GM04503 (cell line): ENCODE results near the gene CASK.
"Not testable (repeated sequence)": the region's sequence is repeated elsewhere in the genome, so short reads cannot be mapped to it uniquely, and the experiment has no call there.

Experiments
- DNase-seq: peaks from one replicate; pipeline ENCODE4 v3.0.0-alpha.2; 2012; ENCODE audit warnings: low read depth

CASK gene

DNA sequence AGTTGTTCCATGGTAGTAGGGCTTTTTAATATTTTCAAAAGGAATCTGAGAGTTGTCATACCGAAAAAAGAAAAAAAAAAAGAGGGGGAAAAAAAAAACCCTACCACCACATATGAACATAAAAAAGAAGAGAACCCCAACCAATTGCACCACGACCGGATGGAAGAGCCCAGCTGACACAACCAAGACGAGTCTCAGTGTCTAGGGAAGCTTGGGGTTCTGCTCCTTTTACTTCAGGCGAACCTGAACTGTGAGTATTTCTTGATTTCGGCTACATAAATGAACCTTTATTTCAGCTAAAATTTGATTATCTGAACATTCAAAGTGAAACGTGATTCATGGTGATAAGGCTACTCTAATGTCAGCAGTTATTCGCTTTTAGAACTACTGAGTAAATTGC, 234.5 kb downstream of the CASK start, which contains the start of gene GPR34:
Gene GPR34 (plus strand): TSS at position 139 of the 400 bp plus-strand sequence. CDS start 6,661 bp downstream, outside the sequence.
- no peak for DNase-seq

DNA sequence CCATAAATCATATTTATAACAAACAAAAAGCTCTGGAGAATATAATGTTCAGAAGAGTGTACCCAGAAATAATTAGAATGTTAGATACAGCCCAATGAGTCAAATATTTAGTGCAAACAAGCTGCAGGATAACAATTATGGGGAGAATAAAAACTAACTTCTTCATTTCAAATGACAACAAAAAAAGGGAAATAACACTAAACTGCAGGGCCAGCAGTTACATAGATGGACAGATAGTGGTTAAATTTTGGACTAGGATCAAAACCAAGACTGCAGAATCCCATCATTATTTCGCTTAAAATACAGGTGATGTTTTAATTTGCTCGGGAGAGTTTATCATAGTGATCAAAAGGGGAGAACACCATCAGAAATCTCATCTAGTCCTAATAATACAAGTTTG, 235.2 kb downstream of the CASK start:
- DNase-seq = no peak

DNA sequence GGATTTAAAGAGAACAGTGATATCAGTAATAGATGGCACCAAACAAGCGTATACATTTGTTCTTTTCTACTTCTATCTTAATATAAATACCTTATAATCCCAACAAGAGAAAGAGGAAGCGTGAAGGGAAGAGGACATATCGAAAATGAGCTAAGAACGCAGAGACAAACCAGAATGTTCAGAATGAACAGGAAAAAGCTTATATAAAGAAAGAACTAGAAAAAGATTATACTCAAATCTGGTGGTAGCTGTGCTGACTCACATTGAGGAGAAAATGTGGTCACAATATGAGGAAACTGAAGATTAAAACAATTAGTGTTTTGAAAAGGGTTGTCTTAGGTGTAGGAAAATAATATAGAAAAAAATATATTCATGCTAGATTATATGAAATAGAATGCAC, 236.6 kb downstream of the CASK start:
- DNase-seq = no peak

DNA sequence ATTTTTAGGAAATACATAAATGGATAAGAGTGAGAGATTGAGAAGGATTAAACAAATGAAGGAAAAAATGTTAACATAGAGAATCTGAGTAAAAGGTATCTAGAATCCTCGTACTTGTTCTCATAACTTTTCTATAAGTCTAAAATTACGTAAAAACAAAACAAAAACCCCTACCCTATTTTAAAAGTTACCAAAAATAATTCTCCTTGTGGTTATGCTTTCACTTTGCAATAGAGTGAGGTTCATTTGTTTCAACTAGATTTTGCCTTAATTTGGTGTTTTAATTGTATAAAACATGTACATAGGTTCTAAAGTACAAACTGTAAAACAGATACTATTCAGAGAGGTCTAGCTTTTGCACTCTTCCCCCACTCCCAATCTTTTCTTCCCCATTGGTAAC, 238.4 kb downstream of the CASK start:
- DNase-seq = no peak

DNA sequence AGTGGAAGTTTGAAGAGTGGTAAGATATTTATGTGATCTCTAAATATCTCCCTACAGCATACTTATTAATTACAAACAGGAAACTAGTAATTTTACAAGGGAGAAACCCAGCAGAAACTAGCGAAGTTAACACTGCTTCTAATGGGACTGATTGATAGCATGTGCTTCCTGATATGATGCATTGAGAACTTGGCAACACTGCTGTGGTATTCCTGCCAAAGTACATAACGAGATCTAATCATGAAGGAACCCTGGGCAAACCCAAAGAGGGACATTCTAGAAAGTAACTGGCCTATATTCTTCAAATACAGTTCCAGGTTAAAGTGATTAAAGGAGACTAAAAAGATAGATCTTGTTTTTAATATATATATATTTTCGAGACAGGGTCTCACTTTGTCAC, 239.2 kb downstream of the CASK start:
- DNase-seq = no peak

DNA sequence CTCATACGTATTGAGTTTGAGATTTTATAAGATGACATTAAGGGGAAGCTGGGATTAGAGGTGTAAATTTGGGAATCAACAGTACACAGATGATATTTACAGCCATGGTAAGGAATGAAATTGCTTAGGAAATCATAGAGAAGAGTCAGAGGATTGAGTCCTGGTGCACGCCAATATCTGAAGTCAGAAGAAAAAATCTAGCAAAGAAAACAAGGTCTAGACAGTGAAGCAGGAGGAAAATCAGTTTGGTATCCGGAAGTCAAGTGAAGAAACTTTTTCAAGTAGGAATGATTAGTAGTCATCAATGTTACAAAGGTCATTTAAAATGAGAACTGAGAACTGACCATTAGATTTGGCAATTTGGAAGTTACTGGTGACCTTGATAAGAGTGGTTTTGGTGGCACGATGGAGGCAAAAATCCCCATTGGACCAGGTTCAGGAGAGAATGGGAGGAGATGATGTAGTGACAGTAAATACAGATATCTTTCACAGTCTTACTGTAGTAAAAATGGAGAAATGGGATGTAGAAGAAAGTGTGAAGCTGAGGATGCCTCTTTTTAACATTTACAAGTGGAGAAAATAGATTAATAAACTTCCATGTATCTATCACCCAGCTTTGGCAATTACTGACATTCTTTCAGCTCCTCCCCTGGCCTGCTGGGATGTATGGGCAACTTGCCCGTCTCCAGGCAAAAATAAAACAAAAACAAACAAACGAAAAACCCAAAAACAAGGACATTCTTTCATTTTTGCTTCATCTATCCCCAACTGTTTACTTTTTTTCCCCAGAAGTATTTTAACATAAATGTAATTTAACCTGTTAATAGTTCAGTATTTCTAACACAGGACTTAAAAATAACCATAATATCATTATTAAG, 245.9 kb downstream of the CASK start:
- no peak for DNase-seq

DNA sequence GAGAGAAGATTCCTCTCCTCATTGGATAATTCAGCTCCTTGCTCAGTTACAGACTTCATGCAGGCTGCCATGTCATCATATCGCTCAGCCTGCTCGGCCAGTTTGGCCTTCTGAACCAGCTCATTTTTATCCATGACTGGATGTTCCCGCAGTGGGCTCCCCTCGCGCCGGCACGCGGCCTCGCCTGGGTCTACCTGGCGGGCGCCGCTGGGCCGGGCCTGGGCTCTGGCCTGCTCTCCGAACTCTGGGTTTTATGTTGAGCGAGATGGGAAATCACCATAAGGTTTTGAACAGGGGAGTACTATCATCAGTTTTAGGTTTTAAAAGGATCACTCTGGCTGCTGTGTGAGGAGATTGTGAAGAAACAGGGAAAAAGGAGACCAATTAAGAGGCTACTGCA, 247.0 kb downstream of the CASK start:
- not testable (repeated sequence) for DNase-seq

DNA sequence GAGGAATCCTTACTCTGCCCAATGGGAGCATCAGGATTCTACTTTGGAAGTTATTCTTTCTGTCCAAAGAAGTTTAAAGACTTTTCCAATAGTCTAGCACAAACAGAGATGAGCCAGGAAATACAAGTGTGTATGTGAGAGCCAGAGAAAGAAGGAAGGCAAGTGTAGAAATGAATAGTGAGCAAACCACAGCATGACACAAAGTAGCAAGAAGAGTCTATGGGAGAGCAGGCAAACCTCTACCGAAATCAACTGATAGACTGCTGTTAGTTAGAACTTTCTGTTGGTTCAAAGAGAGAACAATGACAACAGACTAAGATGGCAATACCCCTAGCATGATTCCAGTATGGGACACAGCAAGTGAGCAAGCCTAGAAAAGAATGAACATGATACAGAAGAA, 250.7 kb downstream of the CASK start:
- no peak for DNase-seq

DNA sequence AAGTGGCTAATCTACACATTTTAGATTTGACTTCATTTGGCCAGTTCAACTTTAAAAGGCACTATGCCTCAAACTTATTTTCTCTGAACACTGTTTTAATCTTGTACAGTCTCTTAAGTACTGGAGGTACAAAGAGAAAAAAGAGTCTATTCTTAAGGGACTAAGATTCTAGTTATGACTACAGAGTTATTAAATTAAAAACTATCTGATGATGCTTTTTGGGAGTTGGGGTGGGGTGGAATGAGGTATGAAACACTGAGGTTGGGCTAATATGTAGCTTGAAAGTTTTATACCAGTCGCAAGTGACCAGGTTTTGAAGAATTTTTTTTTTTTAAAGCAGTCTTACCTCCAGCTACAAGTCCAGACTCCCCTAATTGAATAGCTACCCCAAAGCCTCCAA, 252.3 kb downstream of the CASK start:
- DNase-seq = no peak

DNA sequence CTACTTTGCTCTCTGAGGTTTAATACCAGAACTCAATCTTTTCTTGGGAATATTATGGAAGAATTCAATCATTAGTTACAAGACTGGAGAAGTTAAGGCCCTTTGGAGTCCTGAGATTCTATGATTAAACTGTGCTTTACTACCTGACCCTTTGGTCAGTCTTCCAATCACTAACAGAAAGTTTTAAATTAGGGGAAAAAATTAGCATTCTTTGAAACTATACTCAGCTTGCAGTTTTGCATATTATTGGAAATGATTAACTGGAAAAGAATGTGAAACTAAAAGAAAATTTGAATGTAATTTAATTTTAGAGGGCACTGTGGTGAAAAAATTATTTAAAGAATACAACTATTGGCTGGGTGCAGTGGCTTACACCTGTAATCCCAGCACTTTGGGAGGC, 253.2 kb downstream of the CASK start:
- DNase-seq = no peak

DNA sequence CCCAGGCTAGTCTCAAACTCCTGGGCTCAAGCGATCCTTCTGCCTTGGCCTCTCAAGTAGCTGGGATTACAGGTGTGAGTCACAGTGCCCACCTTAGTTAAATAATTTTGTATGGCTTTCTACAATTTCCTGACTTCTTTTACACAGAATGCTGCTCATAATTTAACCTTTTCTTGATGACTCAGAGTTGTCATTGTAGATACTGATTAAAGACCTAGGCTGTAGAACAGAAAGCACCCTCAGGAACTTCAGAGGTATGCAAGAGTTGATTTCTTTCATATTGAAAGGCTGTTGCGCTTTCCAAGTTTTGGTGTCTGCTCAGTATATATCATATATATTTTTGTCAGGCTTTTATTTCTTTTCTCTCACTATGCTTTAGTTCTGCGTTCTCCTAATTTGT, 255.7 kb downstream of the CASK start:
- no peak for DNase-seq

DNA sequence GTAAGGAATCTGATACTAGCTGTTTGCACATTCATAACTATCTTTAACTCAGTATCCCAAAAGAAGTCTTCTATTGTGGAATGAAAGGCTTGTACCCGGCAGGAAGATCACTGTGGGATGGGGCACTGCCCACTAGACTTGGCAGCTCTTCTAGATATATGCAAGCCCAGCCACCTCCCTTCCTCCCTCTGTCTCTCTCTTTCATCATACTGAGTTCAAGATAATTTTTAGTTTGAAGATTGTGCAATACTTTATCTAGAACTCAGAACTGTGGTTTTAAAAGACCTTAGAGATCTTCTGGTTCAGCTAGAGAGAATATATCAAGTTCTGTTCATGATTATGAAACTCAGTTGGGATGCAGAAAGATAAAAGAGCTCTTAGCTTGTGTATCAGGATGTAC, 257.1 kb downstream of the CASK start:
- DNase-seq = no peak

DNA sequence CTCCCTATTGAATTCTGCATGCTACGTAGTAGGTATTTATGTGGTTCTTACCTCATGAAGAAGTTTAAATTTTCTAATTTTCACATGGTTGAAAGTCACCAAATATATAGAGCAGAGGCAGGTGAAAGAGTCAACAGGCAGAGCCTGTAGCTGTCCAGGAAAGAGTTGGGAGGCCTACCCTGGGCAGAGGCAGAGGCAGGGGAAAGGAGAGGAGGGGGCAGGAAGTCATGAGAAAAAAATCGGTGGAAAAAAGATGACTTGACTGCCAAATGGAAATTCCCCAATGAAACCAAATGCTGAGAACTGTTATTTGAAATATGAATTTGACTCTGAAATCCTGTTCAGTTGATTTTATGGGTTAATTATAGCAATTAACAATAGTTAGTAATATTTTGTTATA, 257.7 kb downstream of the CASK start:
- DNase-seq = no peak

DNA sequence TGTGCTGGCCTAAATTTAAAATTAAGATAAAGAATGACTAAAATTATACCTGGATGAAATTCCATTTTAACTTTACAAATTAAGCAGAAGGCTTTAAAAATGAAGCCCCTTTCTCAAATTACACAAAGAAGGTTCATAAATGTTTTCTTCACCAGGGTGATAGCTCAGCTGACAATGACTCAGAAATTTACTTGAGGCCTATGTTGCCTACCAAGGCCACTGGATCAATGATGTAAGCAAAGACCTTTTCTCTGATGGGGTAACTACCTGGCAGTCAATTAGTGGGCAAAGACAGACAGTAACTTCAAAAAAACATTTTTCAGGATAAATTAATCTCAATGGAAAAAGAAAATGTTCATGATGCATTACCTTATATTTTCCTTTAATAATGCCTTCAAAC, 258.4 kb downstream of the CASK start:
- DNase-seq = no peak

DNA sequence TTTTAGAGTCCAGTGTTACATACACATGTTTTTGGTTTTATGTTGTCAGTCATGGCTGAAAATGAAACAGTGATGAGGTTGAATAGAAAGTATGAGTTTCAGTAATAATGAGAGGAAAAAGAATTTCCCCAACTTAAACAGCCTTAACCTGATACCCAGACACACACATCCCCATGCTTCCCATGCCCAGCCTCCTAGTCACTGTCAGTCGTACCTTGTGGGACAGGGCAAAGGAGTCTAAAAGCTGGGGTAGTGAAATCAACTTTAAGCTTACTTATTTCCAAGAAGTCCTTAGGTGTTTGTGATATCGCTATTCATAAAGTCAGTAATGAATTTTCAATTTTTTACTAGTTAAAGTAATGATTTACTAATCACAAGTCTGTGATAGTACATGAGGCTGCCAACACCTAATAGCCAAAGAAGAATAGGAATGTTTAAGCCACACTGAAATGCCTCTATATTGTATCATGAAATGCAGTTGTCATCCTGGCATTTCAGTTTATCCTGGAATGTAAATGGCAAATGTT, 258.9 kb downstream of the CASK start:
- DNase-seq = no peak

DNA sequence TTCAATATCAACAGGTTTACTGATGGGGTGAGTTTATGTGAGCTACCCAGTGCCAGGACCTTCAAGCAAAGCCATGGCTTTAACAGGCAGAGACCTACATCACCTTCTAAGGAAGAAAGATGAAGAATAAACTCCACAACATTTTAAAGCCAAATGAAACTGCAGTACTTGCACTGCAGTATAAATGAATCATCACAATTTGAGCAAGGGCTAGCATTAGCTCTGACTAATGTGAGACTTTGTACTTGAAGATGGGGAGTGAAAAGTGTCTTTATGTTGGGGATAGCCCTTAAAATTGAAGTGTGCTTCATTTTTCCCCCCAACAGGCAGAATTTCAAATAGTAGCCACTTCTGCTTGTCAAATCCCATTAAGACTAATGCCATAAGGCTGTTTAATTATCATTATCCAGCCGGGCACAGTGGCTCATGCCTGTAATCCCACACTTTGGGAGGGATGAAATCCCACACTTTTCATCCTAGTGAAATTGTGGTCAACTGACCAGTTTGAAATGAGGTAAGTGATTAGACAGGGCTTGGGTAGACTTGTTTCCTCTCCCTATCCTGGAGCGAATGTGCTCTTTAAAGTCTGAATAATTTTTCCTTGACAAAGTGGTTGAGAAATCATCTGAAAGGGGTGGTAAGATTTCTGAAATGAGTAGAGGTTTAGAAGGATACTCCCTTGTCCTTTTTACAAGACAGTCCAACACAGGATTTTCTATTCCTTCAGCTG, 261.8 kb downstream of the CASK start:
- no peak for DNase-seq

DNA sequence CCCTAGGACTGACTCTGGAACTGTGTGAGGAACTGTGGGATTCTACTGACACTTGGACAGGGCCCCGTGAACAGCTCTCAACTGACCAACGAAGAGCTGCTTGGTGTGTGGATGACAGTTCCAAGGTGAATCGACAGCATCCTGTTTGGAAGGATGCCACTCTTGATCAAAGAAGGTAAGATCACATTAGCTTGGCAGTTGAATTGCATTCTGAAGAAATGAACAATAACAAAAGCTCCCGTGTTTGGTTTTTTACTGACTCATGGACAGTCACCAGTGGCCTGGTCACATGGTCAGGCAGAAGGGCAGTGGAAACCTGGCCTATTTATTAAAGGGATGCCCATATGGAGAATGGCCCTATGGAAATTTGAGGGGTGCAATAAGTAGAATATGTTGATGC, 267.7 kb downstream of the CASK start:
- DNase-seq = no peak

DNA sequence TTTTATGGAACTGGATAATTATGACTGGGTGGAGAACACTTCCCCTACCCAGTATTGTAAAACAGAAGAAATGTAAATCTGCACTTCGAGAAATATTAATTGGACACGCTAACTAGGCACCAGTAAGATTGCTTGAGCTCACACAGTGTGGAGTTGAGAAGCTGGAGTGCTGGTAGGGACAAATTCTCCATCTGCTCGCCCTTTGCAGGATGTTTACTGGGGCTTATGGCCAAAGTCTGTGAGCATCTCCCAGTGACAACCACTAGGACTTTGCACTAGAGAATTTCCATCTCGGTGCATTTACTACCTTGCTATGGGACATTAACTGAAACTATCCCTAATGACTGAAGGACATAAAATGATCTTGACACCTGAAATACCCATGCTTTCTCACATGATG, 268.3 kb downstream of the CASK start:
- no peak for DNase-seq

DNA sequence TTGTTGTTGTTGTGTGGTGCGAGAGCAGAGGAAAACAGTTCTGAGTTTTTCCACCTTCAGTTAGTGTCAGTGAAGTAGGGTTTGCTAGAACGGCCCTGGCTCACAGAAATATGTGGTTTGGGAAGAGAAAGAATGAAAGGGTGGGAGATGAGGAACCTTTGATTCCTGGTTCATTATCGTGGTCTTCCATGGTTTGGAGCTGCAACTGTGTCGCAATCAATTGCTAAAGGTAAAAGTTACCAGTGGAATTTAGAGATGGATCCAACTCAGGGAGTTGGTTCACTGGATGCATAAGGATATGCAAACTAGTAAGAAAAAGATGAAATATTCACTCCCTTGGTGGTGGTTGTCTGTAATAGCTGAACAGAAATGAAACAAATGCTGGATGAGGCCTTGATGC, 270.2 kb downstream of the CASK start:
- DNase-seq = no peak

DNA sequence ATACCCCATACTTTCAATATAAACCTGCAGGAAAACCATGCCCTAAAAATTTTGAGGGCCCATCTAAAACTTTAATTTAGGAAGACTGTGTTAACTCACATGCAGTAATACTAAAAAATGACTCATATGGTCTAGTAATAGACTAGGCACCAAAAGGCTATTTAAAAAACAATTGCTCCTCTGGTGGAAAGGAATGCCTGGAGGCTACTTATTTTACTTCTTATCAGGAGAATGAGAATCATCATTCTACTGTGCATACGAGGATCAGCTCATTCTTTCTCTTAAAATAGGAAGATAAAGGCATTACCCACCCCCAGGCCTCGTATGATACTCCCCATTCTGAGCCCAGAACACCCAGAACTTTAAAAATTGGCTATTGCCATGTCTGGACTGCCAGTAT, 277.2 kb downstream of the CASK start:
- not testable (repeated sequence) for DNase-seq

DNA sequence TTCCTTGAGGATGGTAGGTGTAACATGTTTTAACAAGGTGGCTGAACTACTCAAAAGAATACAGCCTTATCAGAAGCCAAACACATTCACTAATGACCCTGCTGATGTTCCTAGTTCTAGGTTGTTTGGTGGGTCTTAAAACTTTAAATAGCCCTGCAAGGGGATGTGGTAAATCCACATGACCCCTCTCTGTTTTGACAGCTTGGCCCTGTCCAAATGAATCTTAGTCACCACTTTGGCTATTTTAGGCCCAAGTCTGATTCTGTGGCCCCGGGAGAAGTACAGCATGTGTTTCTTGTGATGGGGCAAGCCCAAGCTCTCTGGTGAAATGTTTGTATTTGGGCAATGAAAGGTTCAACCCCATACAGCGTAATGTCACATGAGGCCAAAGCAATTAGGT, 289.1 kb downstream of the CASK start:
- DNase-seq = no peak

DNA sequence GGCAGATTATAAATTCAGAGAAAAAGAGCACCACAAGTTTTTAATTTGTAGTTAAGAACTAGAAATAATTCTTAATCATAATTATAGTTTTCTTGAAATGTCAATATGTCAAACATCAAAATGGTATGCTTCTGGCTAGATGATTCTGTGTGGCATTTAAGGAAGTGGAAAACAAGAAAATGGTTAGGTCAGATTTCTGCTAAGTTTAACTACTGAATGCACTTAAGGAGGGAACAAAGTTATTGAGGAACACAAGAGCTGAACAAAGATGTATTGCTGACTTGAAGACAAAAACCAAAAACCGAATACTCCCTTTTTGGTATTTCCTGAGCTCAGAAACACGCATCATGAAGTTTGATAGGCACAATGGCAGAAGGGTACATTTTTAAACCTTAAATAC, 293.3 kb downstream of the CASK start:
- DNase-seq = no peak

DNA sequence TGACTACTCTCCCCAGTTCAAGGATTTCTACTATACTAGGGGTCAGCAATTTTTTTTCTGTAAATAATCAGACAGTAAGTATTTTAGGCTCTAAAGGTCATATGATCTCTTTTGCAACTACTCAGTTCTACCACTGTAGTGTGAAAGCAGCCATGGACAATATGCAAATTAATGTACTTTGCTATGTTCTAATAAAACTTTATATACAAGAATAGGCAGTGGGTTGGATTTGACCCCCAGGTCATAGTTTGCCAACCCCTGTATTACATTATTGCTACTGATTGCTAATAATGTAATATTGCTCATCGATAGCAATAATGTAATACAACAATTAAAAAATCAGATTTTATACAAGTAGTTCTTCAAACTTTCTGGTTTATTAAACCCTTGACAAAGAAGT, 293.8 kb downstream of the CASK start:
- DNase-seq = no peak
